Ascending aorta (tissue), 2 donors: ENCODE data around the gene TMEM236. TPM values are rescaled to one million over a fixed set of nuclear protein-coding genes. Genes with fewer than 3 reads are reported as not detected.
A peak's percentile ranks its signal among the peaks of the same experiment; 100 is the strongest.

ENCODE experiments used
- DNase-seq, 2 donors: peaks; one replicate each; pipeline ENCODE4 v3.0.0-alpha.2; 2019; ENCODE audit warnings: low spot score in 2 of 2
- H3K27ac ChIP-seq, 2 donors: fragments of 200-600 bp; sonication (generic); one replicate each; pipeline ENCODE4 v1.5.1; 2016 to 2017; ENCODE audit warnings: mild to moderate bottlenecking in 1 of 2
- H3K27me3 ChIP-seq: fragments of 200-600 bp; sonication (generic); one replicate; pipeline ENCODE4 v1.5.1; 2017
- H3K36me3 ChIP-seq, 2 donors: fragments of 200-600 bp; sonication (generic); one replicate each; pipeline ENCODE4 v1.5.1; 2016
- H3K4me1 ChIP-seq, 2 donors: fragments of 200-600 bp; sonication (generic); one replicate each; pipeline ENCODE4 v1.5.1; 2016 to 2017; ENCODE audit warnings: mild to moderate bottlenecking in 1 of 2
- H3K4me3 ChIP-seq, 2 donors: fragments of 200-600 bp; sonication (generic); one replicate each; pipeline ENCODE4 v1.5.1; 2016 to 2017; ENCODE audit warnings: mild to moderate bottlenecking in 1 of 2
- H3K9me3 ChIP-seq, 2 donors: fragments of 200-600 bp; sonication (generic); one replicate each; pipeline ENCODE4 v1.5.1; 2016
- intact Hi-C: fragments of 100-400 bp; cut with DNase I; formaldehyde crosslinking; loops from one replicate; pipeline ENCODE4 v1.15.1; 2023
- total RNA-seq: library from RNA; depleted of rRNA; stranded (reverse); fragments of >200 nt; gene quantifications from one replicate; pipeline ENCODE4 v1.1.0, GENCODE V29; 2016
- TF ChIP-seq, protein P1 (sequence below), 3 experiments: fragments of 200-600 bp in 2 of 3; fragments of 450-650 bp in 1 of 3; sonication (generic) in 2 of 3; IDR thresholded peaks; one replicate each; pipeline ENCODE4 v1.5.1; 2016 to 2019; ENCODE audit warnings: antibody characterized with exemption in 3 of 3, mild to moderate bottlenecking in 1 of 3, moderate library complexity in 1 of 3

Gene TMEM236
- total RNA-seq, 1 donor from 2014 or later = not detected

DNA sequence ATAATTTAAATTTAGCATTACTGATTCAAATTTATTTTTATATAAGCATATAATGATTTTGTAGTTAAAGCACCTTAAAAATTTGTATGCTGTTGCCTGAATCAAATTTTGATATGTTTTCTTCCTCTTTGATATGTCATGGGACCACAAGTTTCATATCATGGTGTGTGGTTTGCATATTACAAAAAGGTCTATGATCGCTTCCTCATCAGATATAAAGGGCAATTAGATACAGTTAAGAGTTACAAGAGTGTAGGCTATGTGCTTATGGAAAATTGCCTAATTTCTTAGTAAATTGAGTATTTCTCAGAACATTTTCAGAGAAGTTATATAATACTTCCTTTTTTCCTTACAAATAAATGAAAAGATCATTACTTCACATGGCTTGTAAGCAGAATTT is 79.3 kb downstream of the TMEM236 start:
- Histone ChIP-seq H3K36me3 (no peaks in the 10 kb centered on the region), H3K27ac (no peak overlapping the region), H3K4me1 (peaks cover 0 to under 1% of the 10 kb centered on the region in 2 donors), H3K4me3 (no peak overlapping the region), H3K9me3 (no peaks in the 10 kb centered on the region), H3K27me3 (no peaks in the 10 kb centered on the region)
- no peak for DNase-seq
- TF ChIP-seq, protein P1, sequence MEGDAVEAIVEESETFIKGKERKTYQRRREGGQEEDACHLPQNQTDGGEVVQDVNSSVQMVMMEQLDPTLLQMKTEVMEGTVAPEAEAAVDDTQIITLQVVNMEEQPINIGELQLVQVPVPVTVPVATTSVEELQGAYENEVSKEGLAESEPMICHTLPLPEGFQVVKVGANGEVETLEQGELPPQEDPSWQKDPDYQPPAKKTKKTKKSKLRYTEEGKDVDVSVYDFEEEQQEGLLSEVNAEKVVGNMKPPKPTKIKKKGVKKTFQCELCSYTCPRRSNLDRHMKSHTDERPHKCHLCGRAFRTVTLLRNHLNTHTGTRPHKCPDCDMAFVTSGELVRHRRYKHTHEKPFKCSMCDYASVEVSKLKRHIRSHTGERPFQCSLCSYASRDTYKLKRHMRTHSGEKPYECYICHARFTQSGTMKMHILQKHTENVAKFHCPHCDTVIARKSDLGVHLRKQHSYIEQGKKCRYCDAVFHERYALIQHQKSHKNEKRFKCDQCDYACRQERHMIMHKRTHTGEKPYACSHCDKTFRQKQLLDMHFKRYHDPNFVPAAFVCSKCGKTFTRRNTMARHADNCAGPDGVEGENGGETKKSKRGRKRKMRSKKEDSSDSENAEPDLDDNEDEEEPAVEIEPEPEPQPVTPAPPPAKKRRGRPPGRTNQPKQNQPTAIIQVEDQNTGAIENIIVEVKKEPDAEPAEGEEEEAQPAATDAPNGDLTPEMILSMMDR (IDR thresholded peaks at IDR 0.05) = no peak
- intact Hi-C loops = no loop called here

DNA sequence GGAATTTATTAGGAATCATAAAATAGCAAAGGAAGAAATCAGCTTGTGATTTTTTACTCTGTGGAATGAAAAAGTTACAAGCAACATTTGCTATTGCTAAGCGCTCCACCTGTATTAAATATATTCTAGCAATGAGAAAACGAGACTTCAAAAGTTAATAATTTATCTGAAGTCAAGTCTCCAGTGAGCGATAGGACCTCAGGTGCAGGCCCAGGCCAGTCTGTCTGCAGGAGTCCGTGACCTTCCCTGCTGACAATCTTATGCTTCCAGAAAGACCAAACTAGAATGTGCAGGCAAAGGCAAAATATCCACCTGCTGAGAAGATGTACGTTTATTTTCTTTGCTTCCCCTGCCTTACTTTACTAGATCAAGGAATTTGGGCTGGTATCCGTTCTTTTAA is 79.9 kb downstream of the TMEM236 start:
- H3K9me3 ChIP-seq = no peaks in the 10 kb centered on the region
- intact Hi-C loops = no loop called here
- TF ChIP-seq, protein P1 (IDR thresholded peaks at IDR 0.05) = no peak
- no peak overlapping the region for H3K4me3 ChIP-seq
- H3K4me1 ChIP-seq = peaks cover 0 to 5% of the 10 kb centered on the region in 2 donors
- no peaks in the 10 kb centered on the region for H3K27me3 ChIP-seq
- no peak for DNase-seq
- no peak overlapping the region for H3K27ac ChIP-seq
- H3K36me3 ChIP-seq = no peaks in the 10 kb centered on the region

DNA sequence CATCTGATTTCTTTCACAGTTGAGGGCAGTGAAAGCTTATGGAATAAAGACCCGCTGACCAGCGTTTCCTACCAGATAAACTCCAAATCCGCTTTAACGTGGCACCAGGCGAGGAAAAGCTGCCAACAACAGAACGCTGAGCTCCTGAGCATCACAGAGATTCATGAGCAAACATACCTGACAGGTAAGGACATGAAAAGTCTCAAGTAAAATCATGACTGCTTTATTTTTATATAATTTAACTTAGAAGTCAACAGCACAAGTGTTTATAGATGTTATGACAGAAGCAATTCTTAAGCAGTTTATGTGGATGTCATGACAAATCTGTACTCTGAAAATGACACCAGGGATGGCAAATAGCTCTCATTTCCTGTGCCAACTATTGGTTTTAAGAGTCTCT is 81.7 kb downstream of the TMEM236 start:
- DNase-seq = no peak
- Histone ChIP-seq H3K27ac (no peak overlapping the region), H3K4me1 (peaks cover 0 to 5% of the 10 kb centered on the region in 2 donors), H3K27me3 (no peaks in the 10 kb centered on the region), H3K4me3 (no peak overlapping the region), H3K36me3 (no peaks in the 10 kb centered on the region), H3K9me3 (no peaks in the 10 kb centered on the region)
- intact Hi-C loops = no loop called here
- TF ChIP-seq, protein P1 (IDR thresholded peaks at IDR 0.05) = no peak

DNA sequence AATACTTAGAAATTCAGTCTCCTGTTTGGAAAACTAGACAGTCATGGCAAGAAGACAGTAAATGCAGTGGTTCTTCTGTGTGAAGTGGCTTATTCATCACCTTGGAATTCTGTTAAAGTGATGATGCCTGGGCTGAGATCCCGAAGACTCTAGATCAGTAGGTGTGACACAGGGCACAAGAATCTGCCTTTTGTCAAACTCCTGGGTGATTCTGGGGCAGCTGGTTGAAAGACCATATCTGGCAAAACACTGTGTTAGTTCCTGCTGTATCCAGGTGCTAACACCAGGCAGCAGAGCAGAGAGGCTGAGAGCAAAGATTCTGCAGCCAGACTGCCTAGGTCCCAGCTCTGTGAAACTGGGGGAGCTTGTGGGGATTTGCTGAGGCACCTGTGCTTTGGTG is 83.7 kb downstream of the TMEM236 start:
- no peak for DNase-seq
- no peaks in the 10 kb centered on the region for H3K9me3 ChIP-seq
- TF ChIP-seq, protein P1 (IDR thresholded peaks at IDR 0.05) = no peak
- no peak overlapping the region for H3K4me3 ChIP-seq
- no peak overlapping the region for H3K27ac ChIP-seq
- H3K36me3 ChIP-seq = no peaks in the 10 kb centered on the region
- intact Hi-C loops = no loop called here
- peaks cover 0 to 5% of the 10 kb centered on the region in 2 donors for H3K4me1 ChIP-seq
- H3K27me3 ChIP-seq = no peaks in the 10 kb centered on the region

DNA sequence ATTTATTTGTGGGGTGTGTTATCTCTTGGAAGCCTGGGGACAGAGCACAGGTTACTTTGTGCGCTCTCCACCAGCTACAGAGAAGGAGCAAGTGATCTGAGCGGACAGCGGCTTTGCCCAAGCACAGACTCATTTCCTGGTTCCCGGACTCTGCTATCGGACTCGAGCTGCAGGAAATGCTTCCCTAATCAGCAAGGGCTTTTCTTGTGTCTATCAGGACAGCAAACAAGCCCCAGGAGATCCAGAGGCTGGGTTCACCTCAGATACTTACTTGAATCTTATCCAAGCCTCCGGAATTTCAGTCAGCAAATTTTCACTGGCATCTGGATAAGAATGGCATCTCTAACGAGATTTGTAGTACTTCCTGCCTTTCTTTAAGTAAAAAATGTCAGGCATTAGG is 84.9 kb downstream of the TMEM236 start:
- intact Hi-C loops = no loop called here
- Histone ChIP-seq H3K4me3 (peak overlapping the region in 1 of 2 donors; percentile 22), H3K9me3 (no peaks in the 10 kb centered on the region), H3K27ac (no peak overlapping the region), H3K27me3 (no peaks in the 10 kb centered on the region), H3K36me3 (no peaks in the 10 kb centered on the region), H3K4me1 (peaks cover 0 to 5% of the 10 kb centered on the region in 2 donors)
- DNase-seq = peak in 1 of 2 donors; percentile 65
- TF ChIP-seq, protein P1 (IDR thresholded peaks at IDR 0.05) = no peak

DNA sequence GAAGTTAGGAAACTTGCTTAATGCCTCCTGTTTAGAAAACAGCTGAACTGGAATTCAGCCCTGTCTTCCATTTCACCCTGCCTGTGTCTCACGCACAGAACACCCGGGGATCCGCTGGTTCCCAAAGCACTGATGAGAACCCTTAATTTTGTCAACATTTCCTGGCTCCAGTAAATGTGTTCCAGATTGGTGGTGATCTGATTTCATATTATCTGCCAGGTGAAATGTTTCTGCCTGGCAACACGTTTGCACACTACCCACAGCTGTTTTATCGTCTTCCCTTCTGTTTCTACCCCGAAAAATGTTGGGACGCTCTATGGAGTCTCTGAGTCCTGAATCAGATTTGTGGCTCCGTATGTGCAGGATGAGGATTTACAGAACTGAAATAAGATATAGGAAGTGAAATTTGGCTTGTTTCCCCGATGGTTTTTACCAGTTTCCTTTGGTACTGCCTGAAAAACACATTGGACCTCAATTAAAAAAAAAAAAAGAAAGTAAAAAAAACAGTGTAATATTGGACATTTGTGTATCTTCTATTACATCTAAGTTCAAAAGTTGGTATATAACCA is 86.2 kb downstream of the TMEM236 start:
- H3K27ac ChIP-seq = no peak overlapping the region
- H3K27me3 ChIP-seq = no peaks in the 10 kb centered on the region
- no peaks in the 10 kb centered on the region for H3K9me3 ChIP-seq
- H3K4me3 ChIP-seq = no peak overlapping the region
- intact Hi-C loops = no loop called here
- peaks cover 0 to 5% of the 10 kb centered on the region in 2 donors for H3K4me1 ChIP-seq
- no peak for DNase-seq
- TF ChIP-seq, protein P1 (IDR thresholded peaks at IDR 0.05) = no peak
- H3K36me3 ChIP-seq = no peaks in the 10 kb centered on the region
